DMS153 treated with DMSO at 0.1 percent for 48 hours (cell line): ENCODE measurements around the gene SAMD4A.

Experiments used
- DNase-seq: peaks from one replicate; lab custom pipeline; 2025; ENCODE audit not compliant: unreplicated experiment; lab: John Stamatoyannopoulos, UW

SAMD4A gene

DNA sequence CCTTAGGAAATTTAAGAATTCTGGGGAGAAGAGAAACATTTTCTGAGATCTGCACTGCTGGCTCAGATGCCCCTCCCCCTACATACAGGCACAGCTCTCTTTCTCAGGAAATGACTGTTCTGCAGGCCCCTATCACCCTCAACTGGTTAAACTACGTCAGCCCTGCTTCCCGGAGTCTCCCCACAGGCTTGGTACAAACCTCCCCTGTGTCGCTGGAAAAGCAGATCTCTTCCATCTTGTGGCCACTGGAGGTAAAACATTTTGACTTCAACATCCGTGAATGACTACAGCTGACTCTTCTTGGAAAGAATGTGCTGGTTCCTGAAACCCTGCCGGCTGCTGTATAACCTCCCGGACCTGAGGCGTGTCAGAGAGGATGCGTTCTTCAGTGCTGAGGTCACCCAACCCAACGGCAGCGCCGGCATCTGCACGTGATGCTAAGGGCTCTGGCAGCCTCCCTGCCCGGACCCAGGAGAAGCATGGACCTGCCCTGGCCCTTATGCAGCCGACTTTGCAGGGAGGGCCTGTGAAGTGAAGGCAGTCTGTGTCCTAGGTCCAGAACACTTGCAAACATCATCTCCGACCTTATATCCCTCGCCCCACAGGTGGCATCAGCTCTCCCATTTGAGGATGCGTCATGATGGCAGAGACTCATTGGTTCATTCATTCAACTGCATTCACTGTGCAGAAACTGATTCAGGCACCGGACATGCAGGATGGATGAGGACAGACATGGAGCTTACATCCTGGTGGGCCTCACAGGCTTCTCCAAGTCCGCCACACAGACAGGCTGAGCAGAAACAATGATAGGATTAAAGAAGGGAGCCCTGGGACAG lies 206.5 kb downstream of the SAMD4A start:
- DNase-seq = peak; percentile 42

DNA sequence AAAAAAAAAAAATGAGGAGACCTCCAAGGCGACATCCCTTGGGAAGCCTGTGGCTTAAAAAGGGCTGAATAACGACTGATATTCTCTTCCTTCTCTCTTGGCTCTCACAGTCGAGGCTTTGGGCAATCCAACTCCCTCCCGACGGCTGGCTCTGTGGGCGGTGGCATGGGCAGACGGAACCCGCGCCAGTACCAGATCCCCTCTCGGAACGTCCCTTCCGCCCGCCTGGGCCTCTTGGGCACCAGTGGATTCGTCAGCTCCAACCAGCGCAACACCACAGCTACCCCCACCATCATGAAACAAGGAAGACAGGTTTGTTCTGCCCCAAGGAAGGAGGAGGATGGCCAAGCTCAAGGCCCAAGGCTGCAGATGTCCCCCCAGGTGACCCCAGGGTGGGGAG lies 207.9 kb downstream of the SAMD4A start:
- no peak for DNase-seq

DNA sequence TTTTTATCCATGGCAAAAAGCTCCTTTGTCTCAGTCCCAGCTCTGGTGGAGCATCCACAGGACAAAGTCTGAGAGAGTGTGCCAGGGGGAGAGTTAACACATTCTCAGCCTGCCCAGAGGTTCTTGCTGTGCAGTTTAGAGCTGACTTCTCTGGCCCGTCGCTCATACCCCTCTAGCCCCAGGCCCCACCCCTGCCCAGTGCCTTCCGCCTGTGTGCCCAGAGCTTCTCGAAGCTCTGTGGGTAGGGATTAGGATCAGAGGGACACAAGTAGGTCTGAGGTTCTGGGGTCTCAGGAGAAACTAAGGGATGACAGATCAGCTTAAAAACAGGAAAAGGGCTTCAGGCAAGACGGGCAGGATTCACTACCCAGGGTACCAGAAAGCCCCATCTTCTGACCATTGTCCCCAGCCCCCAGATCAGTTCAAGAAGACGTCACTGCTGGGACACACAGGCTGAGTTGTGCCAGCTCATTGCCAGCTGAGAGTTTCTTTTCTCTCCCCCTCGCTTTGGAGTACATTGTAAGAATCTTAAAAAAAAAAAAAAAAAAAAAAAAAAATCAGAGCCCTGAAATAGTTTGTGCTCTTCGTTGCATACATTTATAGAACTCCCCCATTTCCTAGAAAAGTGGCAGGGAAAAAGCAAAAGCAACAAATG lies 208.7 kb downstream of the SAMD4A start:
- no peak for DNase-seq

DNA sequence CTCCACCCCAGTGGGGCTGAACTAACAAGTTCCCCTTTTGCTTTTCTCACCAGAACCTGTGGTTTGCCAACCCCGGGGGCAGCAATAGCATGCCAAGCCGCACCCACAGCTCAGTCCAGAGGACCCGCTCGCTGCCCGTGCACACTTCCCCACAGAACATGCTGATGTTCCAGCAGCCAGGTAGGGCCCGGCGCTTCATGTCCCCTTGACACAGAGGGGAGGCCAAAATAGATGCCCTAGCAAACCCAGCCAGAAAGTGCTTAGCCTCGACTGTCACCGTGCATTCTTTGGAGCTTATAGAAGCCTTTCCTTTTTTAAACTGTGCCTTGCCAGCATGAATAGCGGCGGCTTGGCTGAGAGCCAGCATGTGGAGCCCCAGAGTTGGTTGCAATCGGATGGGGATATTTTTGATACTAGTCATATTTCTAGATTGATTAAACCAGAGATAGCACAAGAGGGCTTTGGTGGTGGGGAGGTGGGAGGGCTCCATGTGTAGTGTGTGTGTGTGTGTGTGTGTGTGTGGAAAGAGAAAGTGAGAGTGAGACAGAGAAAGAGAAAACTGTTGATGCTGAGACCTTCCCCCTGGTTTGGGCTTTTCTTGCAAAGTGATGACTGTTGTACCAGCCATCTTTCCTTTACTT lies 209.6 kb downstream of the SAMD4A start:
- no peak for DNase-seq

DNA sequence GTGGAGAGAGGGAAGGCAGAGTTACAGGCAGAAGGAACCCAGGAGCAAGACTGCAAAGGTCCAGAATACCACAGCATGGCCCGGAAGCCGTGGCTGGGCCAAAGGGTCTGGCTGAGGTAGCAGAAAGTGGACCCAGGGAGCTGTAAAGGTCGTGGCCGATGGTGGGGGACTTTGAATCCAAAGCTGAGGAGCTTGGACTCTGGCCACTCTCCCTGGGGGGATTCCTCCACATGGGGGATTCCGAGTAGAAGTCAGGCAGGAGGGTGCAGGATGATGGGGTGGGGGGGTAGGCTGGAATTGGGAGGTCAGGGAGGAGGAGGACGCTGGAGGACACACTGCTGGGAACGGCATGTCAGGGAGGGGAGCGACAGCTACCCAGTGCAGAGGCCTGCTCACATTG lies 210.5 kb downstream of the SAMD4A start:
- DNase-seq = no peak

DNA sequence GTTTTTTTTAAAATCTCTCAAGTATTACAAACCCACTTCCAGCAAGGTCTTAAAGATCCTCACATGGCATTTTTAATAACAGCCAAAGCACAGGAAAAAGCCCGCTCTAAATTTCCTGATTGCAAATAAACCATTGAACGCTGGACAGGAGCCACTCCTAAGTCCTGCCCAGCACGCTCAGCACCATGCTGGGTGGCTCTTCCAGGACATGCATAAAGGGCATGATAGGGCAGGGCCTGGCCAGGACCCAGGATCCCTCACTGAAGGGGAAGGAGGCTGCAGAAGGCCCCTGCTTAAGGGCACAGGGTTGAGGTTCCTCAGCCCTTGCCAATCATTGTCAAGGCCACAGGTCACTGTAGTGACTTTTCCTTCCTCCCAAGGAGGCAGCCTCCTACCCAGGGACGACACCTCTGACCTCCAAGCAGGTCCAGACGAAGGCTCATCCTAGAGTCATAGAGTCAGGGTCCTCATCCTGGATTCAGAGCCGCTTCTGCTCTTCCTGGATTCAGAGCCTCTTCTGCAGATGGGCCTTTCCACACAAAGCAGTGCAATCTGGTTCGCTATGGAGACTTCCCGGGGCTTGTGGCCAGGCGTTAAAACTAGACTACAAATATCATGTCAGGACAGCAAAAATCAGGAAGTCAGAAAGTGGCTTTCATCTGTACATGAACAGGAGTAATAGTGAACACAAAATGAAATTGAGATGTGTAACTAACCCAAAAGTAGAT lies 211.9 kb downstream of the SAMD4A start:
- DNase-seq = no peak

DNA sequence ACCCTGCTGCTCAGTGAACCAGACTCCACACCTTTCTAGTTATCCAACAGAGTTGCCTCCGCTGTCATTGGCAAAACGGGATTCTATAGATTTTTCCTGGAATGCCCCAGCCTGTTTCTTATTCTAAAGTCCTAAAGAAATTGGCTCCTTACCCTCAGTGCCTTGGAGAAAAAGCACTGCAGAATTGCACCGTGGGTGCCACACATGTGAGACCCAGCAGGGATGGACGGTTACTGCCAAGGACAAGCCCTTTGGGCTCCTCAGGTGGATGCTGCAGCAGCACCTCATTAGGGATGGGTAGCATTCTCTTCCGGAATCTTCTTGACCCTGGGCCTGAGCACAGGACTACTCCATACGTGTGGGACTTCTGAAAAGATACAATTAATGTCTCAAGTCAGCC lies 214.2 kb downstream of the SAMD4A start:
- DNase-seq = no peak

DNA sequence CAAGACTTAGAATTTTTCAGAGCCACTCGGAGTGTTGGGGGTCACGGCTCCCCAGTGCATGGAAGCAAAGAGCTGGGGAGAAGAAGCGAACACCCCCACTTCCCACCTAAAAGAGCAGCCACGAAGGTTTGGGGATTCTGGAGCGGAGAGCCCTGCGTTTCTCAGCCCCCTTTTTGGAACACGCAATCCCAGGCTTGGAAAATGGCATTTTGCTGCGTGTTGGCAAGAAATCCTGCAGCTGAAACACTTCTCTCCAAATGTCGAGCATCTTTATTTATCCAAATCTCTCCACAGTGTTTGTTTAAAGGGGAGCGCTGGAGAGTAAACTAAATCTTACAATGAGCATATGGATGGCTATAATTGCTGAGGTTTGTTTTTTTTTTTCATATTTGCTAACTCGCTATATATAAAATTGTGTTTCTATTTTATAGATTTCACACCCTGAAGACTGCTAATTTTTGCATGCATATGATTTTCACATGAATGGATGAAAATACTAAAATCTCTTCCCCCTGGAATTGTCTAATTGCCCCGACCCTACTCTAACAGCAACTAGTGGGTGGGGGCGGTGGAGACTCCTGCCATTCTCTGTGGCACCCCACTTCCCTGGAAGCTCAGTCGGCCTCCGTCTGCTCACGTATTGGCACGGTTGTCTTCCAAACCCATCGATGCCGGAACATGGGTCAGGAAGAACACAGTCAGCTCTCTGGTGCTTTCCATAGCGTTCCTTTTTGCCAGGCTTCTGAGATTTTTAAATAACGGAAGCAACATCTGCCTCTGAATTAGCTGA lies 215.2 kb downstream of the SAMD4A start:
- DNase-seq = no peak

DNA sequence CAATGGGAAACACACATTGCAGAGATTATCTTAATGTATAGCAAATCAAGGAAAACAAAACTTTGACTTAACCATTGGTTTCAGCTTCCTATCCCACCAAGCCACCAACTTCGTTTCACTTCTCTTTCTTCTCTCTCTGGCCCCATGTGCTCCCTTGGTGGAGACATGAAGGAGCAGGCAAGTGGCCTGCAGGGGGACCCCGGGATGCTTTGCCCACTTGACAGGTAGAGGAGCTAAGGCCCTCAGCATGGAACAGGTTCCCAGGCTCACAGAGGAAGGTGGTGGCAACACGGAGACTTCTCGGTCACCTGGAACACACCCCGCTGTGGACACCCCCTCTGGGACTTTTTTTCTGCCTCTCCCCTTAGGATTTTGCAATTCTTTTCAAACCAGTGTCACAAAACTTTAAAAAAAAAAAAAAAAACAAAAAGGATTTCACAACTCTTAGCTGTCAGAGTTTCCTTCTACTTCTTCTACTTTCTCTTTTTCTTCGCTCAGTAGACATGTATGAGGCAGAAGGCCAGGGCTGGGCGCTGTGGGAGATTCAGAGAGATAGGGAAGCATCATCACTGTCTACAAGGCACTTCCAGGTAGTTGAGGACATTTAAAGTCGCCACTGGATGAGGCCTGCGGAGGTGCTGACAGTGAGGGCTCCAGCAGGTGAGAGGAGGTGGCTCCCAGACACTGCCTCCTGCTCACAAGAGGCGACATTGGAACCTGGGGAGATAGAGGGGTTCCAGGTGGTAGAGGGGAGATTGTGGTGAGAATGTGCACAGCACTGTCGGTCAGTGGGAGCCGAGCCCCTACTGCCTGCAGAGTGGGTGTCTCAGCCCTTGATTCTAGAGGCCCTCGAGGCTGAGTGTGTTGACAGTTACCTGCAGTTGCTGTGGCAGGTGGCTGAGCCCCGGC lies 216.1 kb downstream of the SAMD4A start:
- DNase-seq = no peak

DNA sequence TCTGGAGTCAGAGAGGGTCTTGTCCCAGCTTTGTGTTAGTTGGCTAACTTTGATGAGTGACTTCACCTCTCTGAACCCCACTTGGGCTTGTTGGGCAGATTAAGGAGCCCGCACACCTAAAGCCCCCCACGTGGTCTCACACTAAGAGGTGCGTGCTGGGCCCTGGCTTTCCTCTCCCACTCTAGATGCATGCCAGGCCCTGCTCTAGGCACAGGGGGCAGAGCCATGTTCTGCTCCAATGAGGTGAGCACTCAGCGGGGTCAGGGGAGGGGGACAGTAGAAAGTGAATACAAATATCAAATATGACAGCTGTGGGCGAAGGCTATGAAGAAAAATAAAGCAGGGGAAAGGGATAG lies 216.7 kb downstream of the SAMD4A start:
- no peak for DNase-seq

DNA sequence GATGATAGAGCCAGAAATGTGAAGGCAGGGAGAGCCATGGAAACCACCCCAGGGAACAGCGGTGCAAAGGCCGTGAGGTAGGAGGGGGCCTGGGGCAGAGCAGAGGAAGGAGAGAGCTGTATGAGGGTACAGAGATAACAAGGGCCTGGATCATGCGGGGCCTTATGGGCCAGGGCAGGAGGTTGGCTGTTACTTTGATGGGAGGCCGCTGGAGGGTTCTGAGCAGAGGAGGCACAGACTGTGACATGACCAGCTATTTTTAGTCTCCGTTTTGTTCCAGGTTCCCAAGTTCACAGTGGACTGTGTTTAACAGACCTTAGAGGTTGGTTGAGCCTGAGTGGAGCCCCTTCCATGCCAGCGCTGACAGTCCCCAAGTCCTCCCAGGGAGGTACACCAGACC lies 217.1 kb downstream of the SAMD4A start:
- DNase-seq = no peak

DNA sequence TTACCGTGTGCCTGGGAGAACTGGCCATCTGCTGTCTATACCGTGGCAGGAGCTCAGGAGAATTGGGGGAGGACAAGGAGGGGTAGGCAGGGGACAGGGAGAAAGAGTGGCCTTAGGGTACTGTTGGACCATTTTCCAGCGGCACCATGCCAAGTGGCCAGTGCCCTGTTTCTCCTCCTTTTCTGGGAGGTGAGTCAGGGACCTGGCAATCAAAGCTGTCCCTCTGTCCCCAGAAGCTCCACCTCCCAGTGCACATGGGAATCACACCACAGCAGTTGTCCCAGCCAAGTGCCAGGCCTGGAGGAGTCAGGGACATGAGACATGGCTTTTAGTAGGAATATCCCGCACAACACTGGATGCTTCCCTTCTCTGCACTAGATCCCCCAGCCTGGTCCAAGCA lies 217.7 kb downstream of the SAMD4A start:
- no peak for DNase-seq

DNA sequence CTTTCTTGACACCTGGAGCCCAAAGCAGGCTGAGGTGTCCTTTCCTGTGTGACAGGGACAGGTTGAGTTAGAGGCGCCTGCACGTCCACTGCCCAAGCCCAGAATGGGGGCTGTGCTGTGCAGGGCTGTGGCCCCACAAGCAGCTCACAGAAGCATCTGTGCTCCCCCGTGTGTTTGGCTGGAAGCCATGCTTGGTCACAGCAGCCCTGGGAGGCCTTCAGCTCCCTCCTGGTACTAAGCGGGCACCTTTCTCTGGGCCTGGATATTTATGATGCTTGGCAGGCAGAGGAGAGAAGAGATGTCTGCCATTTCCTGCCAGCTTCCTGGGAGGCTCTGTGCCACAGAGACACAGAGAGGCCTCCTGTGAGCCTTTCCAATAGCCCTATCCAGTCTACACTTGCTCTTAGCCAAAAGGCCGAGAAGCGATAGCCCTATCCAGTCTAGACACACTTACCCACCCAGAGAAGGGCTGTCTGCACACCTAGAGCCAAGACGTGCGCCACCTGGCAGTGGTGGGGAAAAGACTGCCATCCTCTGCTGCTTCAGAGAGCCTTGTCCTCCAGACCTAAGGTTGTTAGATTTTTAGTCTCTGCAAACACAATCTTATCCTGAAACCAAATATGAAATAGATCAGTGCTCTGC lies 218.3 kb downstream of the SAMD4A start:
- DNase-seq = no peak

DNA sequence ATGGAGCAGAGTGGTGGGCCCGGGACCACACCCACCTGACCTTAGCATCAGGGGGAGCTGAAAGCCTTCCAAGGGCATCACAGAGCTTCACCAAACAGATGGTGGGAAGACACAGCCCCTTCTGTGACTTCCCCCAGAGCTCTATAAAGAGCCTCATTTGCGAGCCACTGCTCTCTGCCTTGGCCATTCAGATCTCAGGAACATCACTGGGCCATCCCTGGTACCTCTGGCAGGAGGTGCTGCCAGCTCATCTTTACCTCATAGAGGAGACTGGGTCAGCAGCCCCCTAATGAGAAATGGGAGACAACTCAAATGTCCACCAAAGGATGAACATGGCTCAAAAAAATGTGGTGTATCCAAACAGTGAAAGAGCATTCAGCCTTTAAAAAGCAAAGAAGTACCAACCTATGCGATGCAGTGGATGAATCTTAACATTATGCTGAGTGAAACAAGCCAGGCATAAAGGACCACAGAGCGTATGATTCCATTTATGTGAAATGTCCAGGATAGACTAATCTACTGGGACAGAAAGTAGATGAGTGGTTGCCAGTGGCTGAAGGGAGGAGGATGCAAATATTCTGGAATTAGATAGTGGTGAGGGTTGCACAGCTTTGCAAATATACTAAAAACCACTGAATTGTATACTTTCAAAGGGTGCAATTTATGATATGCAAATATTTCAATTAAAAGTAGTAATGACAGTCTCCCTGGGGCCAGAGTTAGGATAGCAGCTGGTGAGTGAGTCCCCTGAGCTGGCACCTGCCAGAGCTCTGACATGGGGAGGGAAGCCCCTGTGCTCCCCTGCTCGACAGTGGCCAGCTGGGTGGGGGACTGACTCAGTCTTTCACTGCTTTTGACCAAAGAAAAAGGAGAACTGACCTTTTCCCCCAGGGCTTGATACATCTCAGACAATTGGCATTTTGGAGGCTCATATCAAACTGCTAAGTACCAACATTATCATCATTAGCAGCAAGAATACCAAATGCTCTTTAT lies 219.1 kb downstream of the SAMD4A start:
- no peak for DNase-seq

DNA sequence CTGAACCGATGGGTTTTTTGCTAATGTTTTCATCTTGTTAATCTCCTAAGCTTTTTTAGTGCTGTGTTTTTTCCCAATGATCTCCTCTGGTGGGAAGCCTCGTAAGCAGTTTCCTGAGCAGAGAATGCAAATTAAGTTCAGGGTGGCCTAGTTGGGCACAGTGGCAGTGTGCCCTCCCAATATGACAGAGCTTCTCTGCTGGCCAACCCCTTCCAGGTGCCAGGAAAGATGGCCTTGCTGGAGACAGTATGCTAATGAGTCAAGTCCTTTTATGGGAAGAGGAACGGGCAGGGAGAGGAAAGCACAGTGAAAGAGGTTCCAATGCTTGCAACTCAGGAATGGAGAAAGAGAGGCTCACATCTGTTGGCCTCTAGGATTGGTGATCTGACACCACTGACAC lies 219.9 kb downstream of the SAMD4A start:
- no peak for DNase-seq

DNA sequence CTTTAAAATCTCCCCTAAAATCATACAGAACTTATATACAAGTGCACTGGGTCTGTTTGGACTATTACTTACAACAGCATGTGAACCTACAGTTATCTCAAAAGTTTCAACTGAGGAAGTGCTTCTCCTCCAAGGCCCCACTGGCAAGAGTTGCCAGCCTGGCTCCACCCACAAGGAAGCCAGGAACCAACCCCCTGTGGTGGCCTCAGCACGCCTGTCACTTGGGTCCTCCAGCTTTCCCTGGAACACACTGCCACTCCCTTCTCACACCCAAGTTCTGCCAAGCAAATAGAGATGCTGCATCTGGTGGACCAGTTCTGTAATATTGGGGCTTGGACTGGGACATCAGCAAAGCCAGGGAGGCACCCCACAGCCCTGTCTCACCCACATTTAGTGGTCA lies 220.3 kb downstream of the SAMD4A start:
- no peak for DNase-seq

DNA sequence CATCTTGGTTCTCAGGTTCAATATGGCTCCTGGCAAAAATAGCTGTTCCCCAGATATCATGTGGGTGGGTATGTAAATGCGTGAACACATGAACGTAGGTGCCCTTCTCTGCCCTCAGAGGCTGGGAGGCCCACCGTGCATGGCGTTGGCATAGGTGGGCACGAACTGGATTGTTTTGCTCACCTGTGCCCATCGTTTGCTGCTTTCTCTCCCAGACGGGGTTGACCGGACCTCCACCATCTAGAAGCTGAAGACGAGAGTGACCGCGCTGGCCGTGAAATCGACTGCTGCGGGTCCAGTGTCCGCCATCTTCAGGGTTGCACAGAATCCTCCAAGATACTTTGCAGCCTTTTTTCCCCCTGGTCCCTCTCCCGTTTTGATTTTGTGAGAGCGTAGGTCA lies 221.8 kb downstream of the SAMD4A start:
- no peak for DNase-seq

DNA sequence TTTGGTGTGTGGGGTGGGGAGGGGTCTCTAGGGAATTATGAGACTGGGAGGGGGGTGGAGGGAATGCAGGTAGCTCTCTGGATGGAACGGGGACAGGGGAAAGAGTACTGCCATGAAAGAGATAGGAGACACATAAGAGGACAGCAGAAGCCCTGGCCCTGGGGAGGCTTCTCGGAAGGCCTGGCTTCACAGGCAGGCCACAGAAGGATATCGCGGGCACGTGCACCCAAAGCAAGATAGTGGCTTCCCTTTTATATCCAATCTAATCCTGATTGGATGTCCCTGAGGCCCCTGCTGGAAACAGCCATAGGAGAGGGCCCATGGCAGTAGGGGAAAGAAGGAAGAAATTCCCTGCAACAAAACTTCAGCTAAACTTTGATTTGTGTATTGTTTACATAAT lies 222.2 kb downstream of the SAMD4A start:
- DNase-seq = no peak
